IMR-90 (cell line): ENCODE measurements around the gene ACADSB.

ENCODE experiments used
- MXI1 ChIP-seq: IDR thresholded peaks from 2 replicates; pipeline ENCODE4 v1.6.1; 2012; ENCODE audit warnings: low read depth, mild to moderate bottlenecking, low read length, moderate library complexity, borderline replicate concordance
- TF ChIP-seq, protein P1 (sequence below): conservative IDR thresholded peaks from 2 replicates; pipeline ENCODE4 v1.5.1; 2012; ENCODE audit warnings: mild to moderate bottlenecking, low read depth, low read length, improper control_type of control experiment

DNA sequence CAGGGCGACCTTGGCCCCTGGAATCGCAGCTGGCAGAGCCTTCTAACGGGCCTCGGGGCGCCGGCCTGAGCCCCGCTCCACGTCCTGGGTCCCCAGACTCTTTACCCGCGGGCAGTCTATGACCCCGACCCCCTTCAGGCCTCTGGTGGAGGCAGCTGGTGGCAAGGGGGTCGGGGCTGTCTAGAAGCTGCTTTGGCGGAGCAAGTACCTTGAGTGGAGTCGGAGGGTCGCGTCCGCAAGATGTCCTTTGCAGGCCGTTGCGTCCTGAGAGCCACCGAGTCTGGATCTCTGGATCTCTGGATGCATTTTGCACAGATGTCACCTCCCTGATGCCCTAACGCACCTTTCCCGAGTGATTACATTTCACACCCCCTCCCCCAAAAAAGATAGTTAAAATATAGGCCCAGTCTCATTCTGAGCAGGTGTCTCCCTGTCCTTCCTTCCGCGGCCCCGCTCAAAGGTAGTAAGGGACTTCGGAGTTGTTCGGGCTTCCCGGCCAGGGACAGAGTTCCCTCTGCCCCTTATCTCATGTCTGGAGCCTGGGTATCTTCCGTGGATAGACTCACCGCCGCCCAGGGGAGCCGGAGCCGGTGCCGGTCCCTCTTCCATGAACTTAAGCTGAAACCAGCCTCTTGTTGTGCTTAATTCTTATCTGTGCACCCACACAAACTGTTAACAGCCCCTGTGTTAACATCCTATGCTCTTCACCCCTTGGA lies 457 bp downstream of the ACADSB start:
- TF ChIP-seq, protein P1, sequence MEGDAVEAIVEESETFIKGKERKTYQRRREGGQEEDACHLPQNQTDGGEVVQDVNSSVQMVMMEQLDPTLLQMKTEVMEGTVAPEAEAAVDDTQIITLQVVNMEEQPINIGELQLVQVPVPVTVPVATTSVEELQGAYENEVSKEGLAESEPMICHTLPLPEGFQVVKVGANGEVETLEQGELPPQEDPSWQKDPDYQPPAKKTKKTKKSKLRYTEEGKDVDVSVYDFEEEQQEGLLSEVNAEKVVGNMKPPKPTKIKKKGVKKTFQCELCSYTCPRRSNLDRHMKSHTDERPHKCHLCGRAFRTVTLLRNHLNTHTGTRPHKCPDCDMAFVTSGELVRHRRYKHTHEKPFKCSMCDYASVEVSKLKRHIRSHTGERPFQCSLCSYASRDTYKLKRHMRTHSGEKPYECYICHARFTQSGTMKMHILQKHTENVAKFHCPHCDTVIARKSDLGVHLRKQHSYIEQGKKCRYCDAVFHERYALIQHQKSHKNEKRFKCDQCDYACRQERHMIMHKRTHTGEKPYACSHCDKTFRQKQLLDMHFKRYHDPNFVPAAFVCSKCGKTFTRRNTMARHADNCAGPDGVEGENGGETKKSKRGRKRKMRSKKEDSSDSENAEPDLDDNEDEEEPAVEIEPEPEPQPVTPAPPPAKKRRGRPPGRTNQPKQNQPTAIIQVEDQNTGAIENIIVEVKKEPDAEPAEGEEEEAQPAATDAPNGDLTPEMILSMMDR: no peak
- no peak for TF ChIP-seq MXI1
